ENCODE measurements around the gene DENND1A. TPM values are rescaled to one million over a fixed set of nuclear protein-coding genes. Genes with fewer than 3 reads are reported as not detected.

The DENND1A gene
- total RNA-seq, 2 experiments from 2014 or later = 12.2 to 14.5 TPM

Small RNA genes within 50 kb of the gene (microRNA-seq; reads per million reads assigned to microRNA genes)
- not detected for gene MIR601
- not detected for gene MIR7150

Other genes starting within 250 kb of the DENND1A start
- not detected for gene LHX2, start 81.6 kb upstream of the DENND1A start, total RNA-seq